ENCODE results near the gene KCTD11.

KCTD11 gene

DNA sequence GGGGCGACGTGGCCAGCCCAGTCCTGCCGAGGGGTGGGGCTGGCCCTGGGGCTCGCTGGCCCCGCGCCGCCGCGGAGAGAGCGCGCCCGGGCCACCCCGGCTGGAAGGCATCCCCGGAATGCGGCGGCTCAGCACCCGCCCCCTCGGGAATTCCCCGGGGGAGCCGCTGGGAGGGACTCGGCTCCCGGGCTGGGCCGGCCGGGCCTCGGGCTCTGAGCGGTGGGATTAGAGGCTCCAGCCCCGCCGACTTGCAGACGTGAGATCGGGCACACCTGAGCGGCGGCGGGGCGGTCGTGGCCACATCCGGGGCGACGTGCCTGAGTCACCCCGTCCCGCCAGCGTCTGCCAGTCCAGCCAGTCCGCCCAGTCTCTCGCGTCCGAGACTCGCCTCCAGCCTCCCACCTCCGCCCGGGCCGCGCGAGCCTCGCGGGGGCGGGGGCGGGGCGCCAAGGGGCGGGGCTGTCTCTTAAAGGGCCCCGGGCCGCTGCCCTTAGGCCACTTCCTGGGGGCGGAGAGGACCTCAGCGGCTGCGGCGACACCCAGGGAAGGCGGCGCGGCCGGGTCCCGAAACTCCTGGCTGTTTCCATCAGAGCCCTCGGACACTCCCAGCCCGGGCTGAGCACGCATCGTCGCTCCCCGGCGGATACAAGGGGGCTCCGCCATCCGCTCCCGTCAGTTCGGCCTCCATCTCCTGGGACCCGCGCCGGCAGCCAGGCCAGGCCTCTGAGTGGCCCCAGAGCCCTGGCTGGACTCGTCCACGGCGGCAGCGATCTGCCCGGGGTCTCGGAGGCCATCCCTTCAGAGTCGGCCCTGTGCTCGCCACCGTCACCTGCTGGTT lies at the start of gene KCTD11:
TSS of gene KCTD11 (plus strand) at position 498 of the 838 bp plus-strand sequence.
- no peak for DNase-seq (ENCODE audit: low read depth)

DNA sequence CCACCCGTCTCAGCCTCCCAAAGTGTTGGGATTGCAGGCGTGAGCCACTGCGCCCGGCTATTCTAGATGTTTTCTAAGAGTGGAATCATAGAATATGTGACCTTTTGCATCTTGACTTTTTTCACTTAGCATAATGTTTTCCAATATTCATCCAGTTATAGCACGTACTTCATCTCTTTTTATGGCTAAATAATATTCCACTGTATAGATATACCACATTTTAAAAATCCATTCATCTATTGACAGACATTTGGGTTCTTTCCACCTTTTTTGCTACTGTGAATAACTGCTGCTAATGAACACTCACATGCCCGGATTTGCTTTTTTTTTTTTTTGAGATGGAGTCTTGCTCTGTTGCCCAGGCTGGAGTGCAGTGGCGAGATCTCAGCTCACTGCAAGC lies 47.8 kb upstream of the KCTD11 start:
- DNase-seq (ENCODE audit: low read depth) = no peak

DNA sequence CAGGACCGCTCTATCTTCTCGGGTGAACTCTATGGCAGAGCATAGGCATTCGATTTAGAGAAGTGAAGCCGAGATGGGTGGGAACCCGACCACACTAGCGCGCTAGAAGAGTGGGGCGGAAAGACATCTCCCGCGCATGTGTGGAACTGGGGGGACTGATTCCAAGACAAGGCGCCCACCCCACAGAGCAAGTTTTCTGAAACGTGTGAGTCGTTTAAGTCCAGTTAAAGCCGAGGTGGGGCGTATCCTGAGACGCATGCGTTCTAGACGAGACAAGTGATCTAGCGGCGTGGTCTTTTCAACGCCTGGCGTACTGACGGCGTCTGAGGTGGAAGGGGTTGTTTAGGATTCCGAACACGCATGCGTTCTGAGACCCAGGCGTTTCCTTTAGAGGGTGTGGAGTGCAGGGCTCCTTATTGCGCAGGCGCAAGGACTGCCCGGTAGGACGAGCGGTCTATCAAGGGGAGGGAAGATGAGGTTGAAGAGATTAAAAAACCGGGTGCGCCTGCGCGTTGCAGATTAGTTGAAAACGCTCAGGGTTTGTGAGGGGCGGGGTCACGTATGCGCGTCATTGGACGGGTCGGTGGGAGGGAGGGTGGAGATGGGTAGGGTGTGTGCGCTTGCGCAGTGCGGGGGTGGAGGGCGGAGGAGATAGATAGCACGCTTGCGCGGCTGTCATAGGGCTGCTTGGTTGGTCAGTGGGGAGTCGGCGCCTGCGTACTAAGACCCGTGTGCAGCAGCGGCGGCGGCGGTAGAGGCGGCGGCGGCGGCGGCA lies 44.9 kb upstream of the KCTD11 start, which contains the start of gene EIF5A:
TSS of gene EIF5A (plus strand) at position 718 of the 775 bp plus-strand sequence. CDS start 2,008 bp downstream, outside the sequence.
- peak; percentile 100 for DNase-seq (ENCODE audit: low read depth)

DNA sequence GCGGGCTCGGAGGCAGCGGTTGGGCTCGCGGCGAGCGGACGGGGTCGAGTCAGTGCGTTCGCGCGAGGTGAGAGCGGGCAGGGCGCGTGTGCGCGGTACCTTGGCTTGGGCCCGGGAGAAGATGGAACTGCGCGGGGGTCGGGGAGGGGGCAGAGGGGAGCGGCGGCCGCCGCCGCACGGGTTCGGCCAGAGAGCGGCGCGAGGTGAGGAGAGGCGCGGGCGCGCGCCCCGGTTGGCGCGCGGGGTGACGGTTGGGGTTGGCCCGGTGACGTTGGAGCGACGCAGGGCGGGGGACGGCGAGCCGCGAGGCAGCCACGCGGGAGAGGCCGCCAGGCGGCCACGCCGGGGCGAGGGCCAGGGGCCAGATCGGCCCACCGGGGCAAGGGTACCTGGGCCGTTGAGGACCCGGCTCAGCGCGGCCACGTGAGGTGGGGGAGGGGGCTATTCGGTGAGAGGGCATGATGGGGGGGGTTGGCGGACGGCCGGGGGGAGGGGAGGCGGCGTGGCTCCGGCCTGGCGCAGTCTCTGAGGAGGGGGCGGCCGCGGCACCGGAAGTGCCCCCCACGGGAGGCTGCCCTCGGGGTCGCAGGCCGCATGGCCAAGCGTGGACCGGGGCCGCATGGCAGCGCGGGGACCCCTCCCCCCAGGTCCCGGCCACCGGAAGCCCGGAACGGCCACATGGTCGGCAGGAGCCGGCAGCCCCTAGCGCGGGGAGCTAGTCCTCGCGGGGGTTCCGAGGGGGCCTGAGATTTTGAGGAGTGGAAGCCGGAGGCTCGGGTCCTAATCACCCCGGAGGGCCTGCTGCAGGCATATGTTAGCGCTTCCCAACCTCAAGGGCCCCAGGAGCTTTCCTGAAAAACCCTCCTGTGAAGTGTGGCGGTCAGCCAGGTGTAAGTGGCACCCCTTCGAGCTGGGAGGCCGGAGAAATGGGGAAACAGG lies 44.0 kb upstream of the KCTD11 start:
- no peak for DNase-seq (ENCODE audit: low read depth)

DNA sequence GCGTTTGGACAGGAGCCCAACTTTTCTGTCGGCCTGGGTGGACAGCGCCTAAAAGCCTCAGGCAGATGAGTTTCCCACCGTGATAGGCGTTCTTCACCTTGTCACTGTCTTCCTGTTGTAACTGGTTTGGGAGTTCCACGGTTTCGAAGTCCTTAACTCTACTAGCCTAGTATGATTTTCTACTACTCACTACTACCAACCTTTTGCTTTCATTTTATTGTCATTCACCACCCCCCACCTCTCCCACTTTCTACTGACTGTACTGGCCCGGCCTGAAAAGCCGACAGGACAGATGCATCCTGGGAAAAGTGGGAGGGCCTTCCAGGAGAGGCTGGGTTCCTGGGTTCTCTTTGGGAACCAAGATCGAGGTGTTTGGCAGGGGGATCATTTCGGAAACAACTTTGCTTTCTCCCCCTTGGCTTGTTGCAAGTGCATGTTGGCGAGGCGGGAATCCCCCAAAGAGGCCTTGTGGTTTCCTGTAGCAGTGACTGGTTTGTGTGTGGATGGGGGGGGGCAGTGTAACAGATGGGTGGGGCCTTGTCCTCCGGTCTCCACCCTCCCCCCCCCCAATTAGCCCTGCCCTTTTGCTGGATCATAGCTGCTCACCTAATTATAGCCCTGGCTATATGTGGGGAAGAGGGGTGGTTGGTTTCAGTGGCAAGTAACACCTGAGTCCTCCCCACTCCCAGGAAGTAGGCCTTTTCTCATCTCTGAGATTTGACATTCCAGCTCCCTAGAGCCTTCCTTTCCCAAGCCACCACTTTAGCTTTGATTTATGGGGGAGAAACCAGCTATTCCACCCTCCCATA lies 43.1 kb upstream of the KCTD11 start:
- DNase-seq (ENCODE audit: low read depth) = peak; percentile 45

DNA sequence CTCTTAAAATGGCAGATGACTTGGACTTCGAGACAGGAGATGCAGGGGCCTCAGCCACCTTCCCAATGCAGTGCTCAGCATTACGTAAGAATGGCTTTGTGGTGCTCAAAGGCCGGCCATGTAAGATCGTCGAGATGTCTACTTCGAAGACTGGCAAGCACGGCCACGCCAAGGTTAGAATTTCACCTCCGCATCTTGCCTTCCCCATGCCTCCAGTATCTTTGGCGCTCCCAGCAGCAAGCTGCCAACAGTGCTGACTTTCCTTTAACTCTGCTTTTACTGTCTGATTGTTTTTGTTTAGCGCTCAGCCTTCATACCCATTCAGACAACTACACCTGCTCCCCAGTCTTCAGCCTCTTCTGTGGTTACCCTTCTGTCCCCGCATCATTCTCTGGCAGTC lies 42.3 kb upstream of the KCTD11 start:
- no peak for DNase-seq (ENCODE audit: low read depth)

DNA sequence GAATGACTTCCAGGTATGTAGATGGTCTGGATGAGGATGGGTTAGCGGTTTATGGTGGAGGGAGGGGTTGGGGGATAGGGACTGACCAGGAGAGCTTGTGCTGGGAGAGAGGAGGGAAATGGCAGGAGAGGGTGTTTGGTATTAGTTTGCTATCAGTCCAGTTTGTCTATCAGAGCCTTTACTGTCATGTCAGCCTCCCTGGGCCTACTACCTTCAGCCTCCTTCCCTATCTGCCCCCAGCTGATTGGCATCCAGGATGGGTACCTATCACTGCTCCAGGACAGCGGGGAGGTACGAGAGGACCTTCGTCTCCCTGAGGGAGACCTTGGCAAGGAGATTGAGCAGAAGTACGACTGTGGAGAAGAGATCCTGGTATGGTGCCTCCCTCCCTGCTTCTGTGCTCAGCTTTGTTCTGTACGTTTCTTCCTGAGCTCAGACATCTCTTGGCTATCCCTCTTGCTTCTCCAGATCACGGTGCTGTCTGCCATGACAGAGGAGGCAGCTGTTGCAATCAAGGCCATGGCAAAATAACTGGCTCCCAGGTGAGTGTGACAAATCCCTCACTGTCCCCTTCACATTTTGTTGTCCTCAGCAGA lies 40.8 kb upstream of the KCTD11 start:
- no peak for DNase-seq (ENCODE audit: low read depth)

DNA sequence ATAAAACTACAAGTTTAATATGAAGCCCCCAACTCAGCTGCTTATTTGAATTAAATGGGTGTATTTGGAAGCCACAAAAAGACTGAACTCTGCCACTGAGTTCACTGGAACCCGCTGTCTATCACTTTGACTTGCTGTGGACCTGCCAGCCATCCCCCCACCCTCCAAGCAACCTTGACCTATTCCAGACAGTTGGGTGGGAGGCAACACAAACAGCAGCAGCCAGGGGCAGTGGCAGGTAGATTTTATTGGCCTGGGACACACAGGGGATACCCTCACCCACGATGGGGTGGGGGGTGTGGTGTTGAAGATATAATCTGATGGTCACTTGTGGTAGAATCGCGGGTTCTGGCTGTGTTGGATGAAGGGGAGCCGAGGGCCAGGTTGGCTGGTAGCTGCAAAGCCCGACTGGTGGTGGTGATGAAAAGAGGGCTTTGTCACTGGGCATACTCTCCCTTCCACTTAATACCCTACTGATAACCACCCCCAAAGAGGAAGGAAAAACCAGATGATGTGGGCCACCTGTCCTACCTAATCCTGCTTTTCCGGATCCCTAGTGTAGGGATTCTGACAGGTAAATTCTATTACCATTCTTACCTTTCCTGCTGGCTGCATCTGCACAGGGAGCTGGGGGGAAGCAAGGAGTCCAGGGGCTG lies 39.4 kb upstream of the KCTD11 start:
- no peak for DNase-seq (ENCODE audit: low read depth)

DNA sequence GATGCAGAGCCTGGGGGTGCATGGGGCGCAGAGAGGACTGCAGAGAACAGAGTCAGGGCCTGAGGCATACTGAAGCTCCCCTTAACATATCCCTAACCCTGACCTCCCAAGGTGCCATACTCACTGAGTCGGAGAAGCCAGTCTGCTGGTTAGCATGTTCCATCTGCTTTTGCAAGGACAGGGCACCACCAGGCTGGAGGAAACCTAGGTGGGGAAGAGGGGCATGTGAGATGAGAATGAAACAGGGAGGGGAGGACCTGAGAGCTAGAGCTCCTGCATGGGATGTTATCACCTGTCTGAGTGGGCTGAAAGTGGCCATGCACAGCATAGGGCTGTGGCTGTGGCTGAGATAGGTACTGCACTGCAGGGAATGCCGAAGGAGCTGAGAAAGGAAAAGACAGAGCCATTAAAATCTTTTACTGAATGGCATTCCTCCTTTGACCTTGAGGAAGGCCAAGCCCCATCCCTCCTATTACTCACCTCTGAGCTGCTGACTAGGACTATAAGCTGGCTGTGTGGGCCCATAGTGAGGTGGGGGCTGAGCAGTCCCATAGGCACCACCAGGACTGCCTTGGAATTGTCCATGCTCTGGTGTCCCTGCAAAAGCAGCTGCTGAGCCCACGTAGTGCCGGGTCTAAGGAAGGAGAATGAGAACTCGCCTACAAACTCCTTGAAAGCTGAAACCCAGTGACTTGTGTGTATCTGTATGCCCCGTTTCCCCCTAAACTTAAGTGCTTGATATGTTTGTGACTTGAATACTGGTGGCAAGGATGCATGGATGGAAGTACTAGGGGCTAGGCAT lies 38.7 kb upstream of the KCTD11 start:
- DNase-seq (ENCODE audit: low read depth) = no peak

DNA sequence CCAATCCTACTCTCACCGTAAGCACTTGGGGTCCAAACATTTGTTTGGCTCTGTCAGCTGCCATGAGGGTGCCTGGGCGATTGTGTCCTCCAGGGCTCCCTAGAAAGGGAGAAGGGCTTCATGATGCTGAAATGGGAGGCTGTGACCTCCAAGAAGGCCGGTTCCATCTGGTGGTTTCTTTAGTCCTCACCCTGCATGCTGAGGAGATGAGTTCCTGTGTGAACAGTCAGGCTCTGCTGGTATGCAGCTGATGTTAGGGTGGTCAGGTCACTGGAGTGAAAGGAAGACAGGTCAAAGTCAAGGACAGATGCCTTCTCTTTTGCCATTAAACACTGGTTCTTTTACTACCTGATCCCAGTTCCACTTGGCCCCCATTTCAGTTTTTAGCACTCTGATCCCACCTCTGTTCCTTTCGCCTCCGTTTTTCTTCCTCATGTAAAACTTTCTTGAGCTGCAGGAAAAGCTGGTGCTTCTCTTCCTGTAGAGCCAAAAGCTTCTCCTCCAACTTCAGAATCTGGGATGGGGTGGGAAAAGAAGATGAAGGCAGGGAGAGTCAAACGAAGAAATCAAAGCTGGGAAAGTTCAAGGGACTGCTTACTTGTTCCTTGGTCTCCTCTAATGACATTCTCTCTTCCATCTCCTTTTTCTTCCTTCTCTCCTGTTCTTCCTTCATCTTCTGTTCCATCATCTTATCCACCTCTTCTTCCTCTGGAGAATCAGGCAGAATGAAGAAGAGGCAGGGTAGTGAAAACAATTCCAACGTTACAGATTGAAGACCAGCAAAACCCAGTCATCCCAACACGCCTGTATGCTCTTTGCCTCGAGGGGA lies 37.9 kb upstream of the KCTD11 start:
- no peak for DNase-seq (ENCODE audit: low read depth)

DNA sequence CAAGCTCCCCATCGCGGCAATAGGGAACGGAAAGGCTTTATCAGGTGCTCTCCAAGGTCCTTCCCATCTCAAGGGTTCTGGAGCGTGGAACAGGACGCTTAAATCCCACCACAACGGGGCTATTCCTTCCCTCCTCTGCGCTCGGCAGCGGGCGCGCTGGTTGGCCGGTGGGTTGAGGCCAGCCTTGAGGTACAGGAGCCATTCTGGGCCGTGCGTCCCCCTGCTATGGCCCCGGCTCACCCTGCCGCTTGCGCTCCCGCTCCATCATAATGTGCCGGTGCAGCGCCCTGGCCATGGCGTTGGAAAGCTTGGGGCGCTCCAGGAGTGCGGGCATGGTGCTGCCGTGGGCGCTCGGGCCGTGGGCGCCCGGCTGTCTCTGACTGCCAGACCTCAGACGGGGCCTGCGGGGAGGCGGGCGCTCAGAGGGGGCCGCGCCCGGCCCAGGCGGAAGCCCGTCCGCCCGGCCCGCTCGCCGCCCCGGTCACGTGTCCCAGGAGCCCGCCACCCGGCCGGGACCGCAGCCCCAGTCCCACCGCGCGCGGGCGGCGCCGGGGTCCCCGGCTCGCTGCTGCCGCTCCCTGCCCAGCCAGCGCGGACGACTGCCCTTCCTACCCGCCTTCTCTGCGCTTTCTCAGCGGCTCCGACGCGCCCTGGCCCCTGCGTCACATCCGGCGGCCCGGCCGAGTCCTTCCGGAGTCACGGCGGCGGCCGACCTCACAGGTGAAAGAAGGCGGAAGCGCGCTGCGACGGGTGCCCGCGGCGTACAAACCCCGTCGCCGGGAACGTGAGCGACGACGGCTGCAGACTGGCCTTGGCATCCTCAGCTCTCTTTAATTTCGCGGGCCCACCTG lies 37.0 kb upstream of the KCTD11 start, which contains the start of gene GPS2:
TSS of gene GPS2 (minus strand) at position 642 of the 851 bp plus-strand sequence. CDS start at position 334, 308 bp downstream.
- peak; percentile 26 for DNase-seq (ENCODE audit: low read depth)

DNA sequence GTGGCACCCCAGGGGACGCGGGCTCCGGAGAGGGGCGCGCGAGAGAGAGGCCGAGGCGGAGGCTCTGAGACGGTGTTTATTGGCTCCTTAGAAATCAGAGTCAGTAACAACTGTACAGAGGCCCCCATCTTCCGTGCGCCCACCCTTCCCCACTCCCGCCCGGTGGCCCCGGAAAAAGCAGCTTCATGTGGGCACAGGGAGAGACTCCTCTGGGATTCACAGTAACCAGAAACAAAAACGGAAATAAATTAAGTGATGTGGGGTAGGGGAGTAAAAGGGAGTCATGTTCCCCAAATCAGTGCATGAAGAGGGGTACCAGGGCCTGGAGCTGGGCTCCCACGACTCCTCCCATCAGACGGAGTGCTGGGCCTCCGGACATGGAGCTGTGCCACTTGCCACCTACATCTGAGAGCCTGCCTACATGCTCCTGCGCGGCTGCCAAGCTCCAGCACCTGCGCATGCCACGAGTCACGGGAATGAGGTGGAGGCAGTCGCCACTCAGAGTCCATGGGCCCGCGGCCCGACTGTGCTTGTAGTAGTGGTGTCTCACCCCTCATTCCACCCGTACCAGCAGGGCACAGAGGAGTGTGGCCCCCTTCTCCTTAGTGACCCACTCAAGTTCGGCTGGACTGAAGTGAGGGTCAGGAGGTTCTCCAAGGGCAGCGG lies 36.3 kb upstream of the KCTD11 start:
- no peak for DNase-seq (ENCODE audit: low read depth)

DNA sequence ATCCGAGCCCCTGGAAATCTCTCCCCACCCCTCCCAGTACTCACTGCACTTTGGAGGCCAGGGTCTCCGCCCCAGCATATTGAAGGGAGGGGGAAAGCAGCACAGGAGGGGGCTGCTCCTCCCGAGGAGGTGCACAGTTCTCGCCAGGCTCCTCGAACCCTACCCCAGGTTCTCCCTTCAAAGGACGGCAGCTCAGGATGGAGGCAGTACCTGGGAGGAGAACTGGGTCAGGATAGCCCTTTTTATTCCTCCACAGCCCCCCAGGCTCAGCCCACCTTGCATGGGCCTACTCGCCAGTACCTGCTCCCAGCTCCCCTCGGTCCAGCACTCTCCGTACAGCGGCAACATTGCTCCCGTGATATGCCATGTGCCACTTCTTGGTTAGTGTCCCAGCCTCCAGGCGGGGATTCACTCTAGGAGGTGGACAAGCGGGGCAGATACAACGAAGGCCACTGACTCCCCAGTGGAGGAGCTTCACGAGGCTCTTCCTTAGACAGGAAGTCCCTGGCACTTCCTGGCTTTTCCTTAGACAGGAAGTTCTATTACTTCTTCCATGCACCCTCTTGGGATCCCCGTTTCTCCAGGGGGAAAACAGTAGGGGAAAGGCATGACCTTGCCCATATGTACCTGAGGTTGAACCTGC lies 34.7 kb upstream of the KCTD11 start:
- no peak for DNase-seq (ENCODE audit: low read depth)

DNA sequence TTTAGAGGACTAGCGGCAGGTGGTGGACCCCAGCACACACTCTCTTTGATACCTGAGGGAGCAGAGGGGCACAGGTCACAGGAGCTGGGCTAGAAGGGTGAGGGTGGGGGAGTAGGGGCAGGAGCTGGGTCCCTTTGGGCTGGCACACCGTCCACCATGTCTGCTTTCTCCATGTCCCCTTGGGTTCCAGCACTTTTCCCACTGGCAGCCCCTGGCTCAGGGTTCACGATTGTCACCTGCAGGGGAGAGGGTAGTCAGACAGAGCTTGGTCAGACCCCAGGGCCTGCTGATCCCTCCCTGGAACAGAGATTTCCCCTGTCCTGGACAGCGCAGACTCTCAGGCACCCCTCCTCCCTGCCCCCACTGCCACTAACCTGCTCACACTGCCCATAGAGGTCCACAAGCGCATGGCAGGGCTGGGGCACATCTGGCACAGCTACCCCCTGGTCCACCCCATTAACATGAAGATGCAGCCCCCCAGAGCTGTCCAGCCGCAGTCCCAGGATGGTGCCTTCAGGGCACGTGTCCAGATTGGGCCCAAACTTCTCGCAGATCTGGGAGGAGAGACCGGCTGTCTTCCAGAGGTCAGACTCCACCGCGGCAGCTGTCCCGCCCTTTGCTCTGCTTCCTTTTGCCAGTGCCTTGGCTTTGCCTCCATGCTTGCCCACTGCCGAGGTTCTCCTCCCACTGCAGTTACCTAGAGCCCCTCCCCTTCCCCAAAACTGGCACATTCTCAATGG lies 33.7 kb upstream of the KCTD11 start:
- no peak for DNase-seq (ENCODE audit: low read depth)

DNA sequence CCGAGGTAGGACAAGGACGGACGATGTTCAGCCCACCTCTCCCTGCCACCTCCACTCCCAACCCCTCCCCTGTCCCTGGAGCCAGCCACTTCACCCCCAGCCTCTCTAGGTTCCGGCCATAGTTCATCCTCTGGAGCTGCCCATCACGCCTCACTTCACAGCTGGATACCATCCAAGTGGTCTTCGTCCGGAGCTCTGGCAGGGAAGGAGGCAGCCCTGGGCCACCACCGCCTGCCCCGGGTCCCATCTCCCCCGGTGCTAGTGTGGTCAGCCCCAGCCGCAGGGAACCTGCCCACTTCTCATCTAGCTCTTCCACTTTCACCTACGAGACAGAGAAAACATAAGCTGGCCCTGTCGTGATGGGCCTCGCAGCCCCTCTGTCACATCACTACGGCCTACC lies 30.5 kb upstream of the KCTD11 start:
- DNase-seq (ENCODE audit: low read depth) = no peak

All from non-pigmented ciliary epithelial cell (primary cell).